Brain microvascular endothelial cell (primary cell): Measurements from ENCODE around the gene VCPKMT.

ENCODE experiments used
- DNase-seq: peaks from one replicate; pipeline ENCODE4 v3.0.0-alpha.2; 2020
- H3K27ac ChIP-seq: fragments of 250-450 bp; sonication (Bioruptor Pico); 2 replicates; pipeline ENCODE4 v1.5.1; 2020; ENCODE audit warnings: mild to moderate bottlenecking, moderate library complexity
- H3K27me3 ChIP-seq: fragments of 250-450 bp; sonication (Bioruptor Pico); replicated peaks from 2 replicates; pipeline ENCODE4 v1.5.1; 2020; ENCODE audit warnings: mild to moderate bottlenecking
- H3K36me3 ChIP-seq: fragments of 250-450 bp; sonication (Bioruptor Pico); replicated peaks from 2 replicates; pipeline ENCODE4 v1.5.1; 2020; ENCODE audit warnings: mild to moderate bottlenecking
- H3K4me3 ChIP-seq: 2 replicates; pipeline ENCODE4 v1.5.1; 2011; ENCODE audit warnings: low read depth, mild to moderate bottlenecking, control low read depth, low read length, moderate library complexity
- CTCF ChIP-seq: IDR thresholded peaks from 2 replicates; pipeline ENCODE4 v1.5.1; 2011; ENCODE audit warnings: low read depth, mild to moderate bottlenecking, moderate library complexity, low read length, control low read depth, inconsistent platforms; ENCODE audit errors: missing control alignments
- in situ Hi-C: cut with HindIII; loops from 2 replicates; pipeline ENCODE4 v1.10.0; 2017; ENCODE audit warnings: low sequenced_read_pairs, low pct_ligation_motif_present

The VCPKMT gene

GRCh38 chr14:50063876-50064420, 52.4 kb downstream of the VCPKMT start:
- Histone ChIP-seq H3K27ac (no peak overlapping the region), H3K36me3 (no peaks in the 10 kb centered on the region), H3K27me3 (no peaks in the 10 kb centered on the region), H3K4me3 (no peak overlapping the region)
- in situ Hi-C loops: no loop called here
- TF ChIP-seq CTCF: no peak
- DNase-seq: no peak

GRCh38 chr14:50062438-50063085, 53.8 kb downstream of the VCPKMT start:
- peak; percentile 75 for DNase-seq
- H3K36me3 ChIP-seq: no peaks in the 10 kb centered on the region
- peak; percentile 29 for TF ChIP-seq CTCF
- no peak overlapping the region for H3K4me3 ChIP-seq
- peak overlapping the region; percentile 91 for H3K27ac ChIP-seq
- H3K27me3 ChIP-seq: no peaks in the 10 kb centered on the region
- in situ Hi-C loops: no loop called here

GRCh38 chr14:50061664-50062437, 54.5 kb downstream of the VCPKMT start:
- no peaks in the 10 kb centered on the region for H3K27me3 ChIP-seq
- in situ Hi-C loops: no loop called here
- no peak for TF ChIP-seq CTCF
- DNase-seq: no peak
- no peak overlapping the region for H3K4me3 ChIP-seq
- H3K36me3 ChIP-seq: no peaks in the 10 kb centered on the region
- H3K27ac ChIP-seq: peak overlapping the region; percentile 91

GRCh38 chr14:50060871-50061663, 55.3 kb downstream of the VCPKMT start:
- in situ Hi-C loops: no loop called here
- no peaks in the 10 kb centered on the region for H3K36me3 ChIP-seq
- peak; percentile 40 for TF ChIP-seq CTCF
- H3K27me3 ChIP-seq: no peaks in the 10 kb centered on the region
- peak; percentile 93 for DNase-seq
- H3K4me3 ChIP-seq: peak overlapping the region; percentile 26
- peak overlapping the region; percentile 91 for H3K27ac ChIP-seq

GRCh38 chr14:50059763-50060616, 56.4 kb downstream of the VCPKMT start:
- Histone ChIP-seq H3K4me3 (no peak overlapping the region), H3K36me3 (no peaks in the 10 kb centered on the region), H3K27me3 (no peaks in the 10 kb centered on the region), H3K27ac (peak overlapping the region; percentile 91)
- TF ChIP-seq CTCF: no peak
- no peak for DNase-seq
- in situ Hi-C loops: no loop called here
